ENCODE measurements around the gene C21orf58. TPM values are rescaled to one million over a fixed set of nuclear protein-coding genes. Genes with fewer than 3 reads are reported as not detected.

The C21orf58 gene
- total RNA-seq, 2 experiments from 2014 or later = 112 to 141 TPM

- H3K27ac ChIP-seq (ENCODE audit: low read depth, low read length, poor library complexity, severe bottlenecking) = no peak overlapping the region
- H3K79me2 ChIP-seq (ENCODE audit: insufficient read depth, low read depth, low read length) = peaks cover 8% of the 10 kb centered on the region; the same call in 1 of the 2 replicates
- no peaks in the 10 kb centered on the region for H3K9me2 ChIP-seq (ENCODE audit: insufficient read depth, low read length)
- intact Hi-C loops (cut with micrococcal nuclease; ENCODE audit: unreplicated experiment) = no loop called here
- H2AFZ ChIP-seq (ENCODE audit: low read length) = no peak overlapping the region
- TF ChIP-seq CTCF (conservative IDR thresholded peaks at IDR 0.05; ENCODE audit: low read length) = no peak
- no peak for TF ChIP-seq EZH2phosphoT487 (IDR thresholded peaks at IDR 0.05; ENCODE audit: borderline replicate concordance, low read depth, low read length)
- BruUV-seq (replicated peaks) = no TSS peak
- no peaks in the 10 kb centered on the region for H4K20me1 ChIP-seq (ENCODE audit: insufficient read depth, low read length)
- CTCF ChIA-PET (ENCODE audit: unreplicated experiment) = no interaction called here
- no peaks in the 10 kb centered on the region for H3K4me1 ChIP-seq (ENCODE audit: insufficient read depth, low read length, poor library complexity, severe bottlenecking)
- no peaks in the 10 kb centered on the region for H3K9me3 ChIP-seq (ENCODE audit: low read length)
- H3K36me3 ChIP-seq (ENCODE audit: insufficient read depth, low read length) = peaks cover 92% of the 10 kb centered on the region
- POLR2A ChIA-PET = no interaction called here
- no peak overlapping the region for H3K4me3 ChIP-seq (ENCODE audit: low read depth, low read length, poor library complexity, severe bottlenecking)
- H3K4me2 ChIP-seq (ENCODE audit: low read length) = no peak overlapping the region
- DNase-seq (ENCODE audit: low spot score) = no peak
These were observed 22.9 kb upstream of the C21orf58 start for GRCh38 chr21:46346296-46347202.

- Histone ChIP-seq H3K9me2 (ENCODE audit: insufficient read depth, low read length) (no peaks in the 10 kb centered on the region), H4K20me1 (ENCODE audit: insufficient read depth, low read length) (no peaks in the 10 kb centered on the region), H3K79me2 (ENCODE audit: insufficient read depth, low read depth, low read length) (peaks cover 15% of the 10 kb centered on the region; the same call in 1 of the 2 replicates), H3K4me1 (ENCODE audit: insufficient read depth, low read length, poor library complexity, severe bottlenecking) (no peaks in the 10 kb centered on the region), H3K27ac (ENCODE audit: low read depth, low read length, poor library complexity, severe bottlenecking) (no peak overlapping the region), H3K36me3 (ENCODE audit: insufficient read depth, low read length) (peaks cover 91% of the 10 kb centered on the region), H3K4me3 (ENCODE audit: low read depth, low read length, poor library complexity, severe bottlenecking) (no peak overlapping the region), H3K4me2 (ENCODE audit: low read length) (no peak overlapping the region), H3K9me3 (ENCODE audit: low read length) (no peaks in the 10 kb centered on the region), H2AFZ (ENCODE audit: low read length) (no peak overlapping the region)
- BruUV-seq (replicated peaks) = no TSS peak
- ChIA-PET POLR2A (no interaction called here), CTCF (ENCODE audit: unreplicated experiment) (no interaction called here)
- TF ChIP-seq CTCF (conservative IDR thresholded peaks at IDR 0.05; ENCODE audit: low read length) (no peak), EZH2phosphoT487 (IDR thresholded peaks at IDR 0.05; ENCODE audit: borderline replicate concordance, low read depth, low read length) (no peak)
- intact Hi-C loops (cut with micrococcal nuclease; ENCODE audit: unreplicated experiment) = no loop called here
- no peak for DNase-seq (ENCODE audit: low spot score)
These were observed 22.2 kb upstream of the C21orf58 start for GRCh38 chr21:46345861-46346260.

Measured in OCI-LY7 (cell line).